ENCODE measurements around the gene IPO13. TPM values are rescaled to one million over a fixed set of nuclear protein-coding genes. Genes with fewer than 3 reads are reported as not detected.

The IPO13 gene
- total RNA-seq, 1 donor from 2014 or later: 6.2 TPM

DNA sequence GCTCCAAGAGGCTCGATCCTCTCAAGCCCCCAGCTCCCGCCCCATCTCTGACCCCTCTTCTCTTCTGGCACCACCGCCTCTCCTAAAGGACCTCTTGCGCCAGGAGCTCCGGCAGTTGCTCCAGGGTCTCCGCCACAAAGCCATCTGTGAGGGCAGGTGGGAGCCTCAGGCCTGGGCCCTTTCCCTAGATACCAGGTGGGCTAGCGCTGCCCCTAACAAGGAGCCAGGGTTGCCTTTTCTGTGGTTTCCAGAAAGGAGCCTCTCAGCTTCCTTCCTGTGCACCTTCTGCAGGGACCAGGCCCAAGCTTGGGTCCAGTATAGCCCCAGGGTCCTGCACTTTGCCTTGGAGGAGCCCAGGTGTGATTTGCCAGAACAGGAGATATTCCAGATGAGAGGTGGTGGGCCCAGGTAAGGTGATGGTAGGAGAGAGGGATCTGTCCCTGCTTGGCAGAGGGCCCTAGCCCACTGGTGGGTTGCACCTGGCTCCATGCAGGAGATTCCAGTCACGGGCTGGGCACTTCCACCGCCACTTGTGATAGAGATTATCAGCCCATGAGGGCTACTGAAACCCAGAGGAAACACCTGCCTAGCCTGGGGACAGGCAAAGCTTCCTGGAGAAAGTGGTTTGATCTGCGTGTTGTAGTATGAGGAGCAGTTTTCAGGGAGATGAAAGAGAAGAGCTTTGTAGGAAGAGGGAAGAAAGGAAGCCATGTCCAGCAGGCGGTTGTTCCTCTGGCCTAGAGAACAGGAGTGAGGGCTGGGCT, 45.7 kb downstream of the IPO13 start:
- TF ChIP-seq CTCF (IDR thresholded peaks at IDR 0.05): no peak
- Histone ChIP-seq H3K9me3 (no peaks in the 10 kb centered on the region), H3K36me3 (no peaks in the 10 kb centered on the region), H3K27ac (peak overlapping the region; percentile 72 to 80), H3K4me3 (peak overlapping the region; percentile 71 to 72), H3K4me1 (peaks cover 10 to 22% of the 10 kb centered on the region in 2 donors), H3K27me3 (no peaks in the 10 kb centered on the region)
- no peak for DNase-seq (ENCODE audit: low spot score in 2 of 2)
- intact Hi-C loops (cut with DNase I): loop anchor here (5.0 to 10.0 kb wide), 2 partner anchors 45 to 1658 kb away; partner anchors contain the start of genes FOXJ3 and IPO13

GRCh38 chr1:43993206-43993914, 46.6 kb downstream of the IPO13 start:
- Histone ChIP-seq H3K27me3 (no peaks in the 10 kb centered on the region), H3K4me1 (peaks cover 10 to 22% of the 10 kb centered on the region in 2 donors), H3K4me3 (no peak overlapping the region), H3K27ac (no peak overlapping the region), H3K9me3 (no peaks in the 10 kb centered on the region), H3K36me3 (no peaks in the 10 kb centered on the region)
- intact Hi-C loops (cut with DNase I): loop anchor here (5.0 to 10.0 kb wide), 2 partner anchors 46 to 1659 kb away; partner anchors contain the start of genes FOXJ3 and IPO13
- DNase-seq (ENCODE audit: low spot score in 2 of 2): no peak
- no peak for TF ChIP-seq CTCF (IDR thresholded peaks at IDR 0.05)

- intact Hi-C loops (cut with DNase I): loop anchor here (5.0 to 10.0 kb wide), 2 partner anchors 47 to 1659 kb away; partner anchors contain the start of genes FOXJ3 and IPO13
- no peak for TF ChIP-seq CTCF (IDR thresholded peaks at IDR 0.05)
- no peak overlapping the region for H3K27ac ChIP-seq
- peaks cover 10 to 22% of the 10 kb centered on the region in 2 donors for H3K4me1 ChIP-seq
- H3K9me3 ChIP-seq: no peaks in the 10 kb centered on the region
- H3K27me3 ChIP-seq: no peaks in the 10 kb centered on the region
- H3K4me3 ChIP-seq: no peak overlapping the region
- DNase-seq (ENCODE audit: low spot score in 2 of 2): no peak
- H3K36me3 ChIP-seq: no peaks in the 10 kb centered on the region
Observed at GRCh38 chr1:43994071-43994470, 47.3 kb downstream of the IPO13 start.

DNA sequence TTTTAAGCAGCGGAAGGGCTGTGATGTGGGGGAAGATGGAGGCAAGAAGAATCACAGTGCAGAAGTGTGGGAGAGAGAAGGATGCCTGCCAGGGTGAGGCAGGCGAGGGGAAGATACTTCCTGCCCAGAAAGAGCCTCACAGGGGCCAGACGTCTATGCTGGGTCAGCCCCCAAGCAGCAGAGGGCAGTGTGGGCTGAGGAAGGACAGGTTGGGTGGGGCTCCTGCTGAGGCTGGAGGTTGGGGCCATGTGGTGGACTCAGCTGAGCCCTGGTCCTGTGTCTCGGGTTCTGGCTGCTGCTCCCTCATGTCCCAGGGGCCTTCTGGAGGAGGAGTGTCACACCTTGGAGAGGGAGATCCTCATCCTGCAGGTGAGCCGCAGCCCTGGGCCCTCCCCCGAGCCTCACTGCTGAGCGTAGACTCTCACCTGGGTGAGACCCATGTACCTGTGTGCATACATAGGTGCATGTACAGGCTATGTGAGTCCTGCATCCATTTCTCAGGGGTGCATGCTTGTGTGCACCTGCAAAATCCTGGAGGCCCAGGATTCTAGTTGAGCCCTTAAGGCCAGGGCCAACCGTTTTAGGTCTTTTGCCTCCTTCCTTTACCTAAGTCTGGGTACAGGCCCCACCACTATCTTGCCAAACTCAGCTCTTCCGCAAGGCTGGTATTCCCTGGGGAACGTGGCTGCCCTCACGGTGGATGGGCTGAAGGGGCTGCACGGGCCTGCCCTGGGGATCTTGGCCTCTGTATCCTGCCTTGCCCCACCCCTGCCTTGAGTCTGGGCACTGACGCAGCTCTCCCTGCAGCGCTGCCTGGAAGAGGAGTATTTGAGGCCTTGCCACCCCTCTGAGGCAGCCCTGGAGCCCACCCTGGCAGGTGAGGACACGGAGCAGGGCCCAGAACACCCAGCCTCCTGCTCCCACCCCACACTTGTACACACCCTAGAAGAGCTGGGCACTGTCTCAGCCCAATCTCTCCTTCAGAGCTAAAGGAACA, 48.3 kb downstream of the IPO13 start:
- no peak for TF ChIP-seq CTCF (IDR thresholded peaks at IDR 0.05)
- Histone ChIP-seq H3K9me3 (no peaks in the 10 kb centered on the region), H3K4me1 (peaks cover 10 to 22% of the 10 kb centered on the region in 2 donors), H3K27me3 (no peaks in the 10 kb centered on the region), H3K36me3 (no peaks in the 10 kb centered on the region), H3K27ac (no peak overlapping the region), H3K4me3 (no peak overlapping the region)
- intact Hi-C loops (cut with DNase I): loop anchor here (5.0 to 10.0 kb wide), 2 partner anchors 48 to 1660 kb away; partner anchors contain the start of genes FOXJ3 and IPO13
- DNase-seq (ENCODE audit: low spot score in 2 of 2): no peak

All from ascending aorta (tissue), 2 donors.